SK-N-SH (cell line): ENCODE measurements around the gene MTCL1.

Experiments used
- CTCF ChIP-seq: fragments of 200-600 bp; sonication (generic); IDR thresholded peaks from 2 replicates; pipeline ENCODE4 v1.6.1; 2017; ENCODE audit warnings: antibody characterized with exemption, mild to moderate bottlenecking, moderate library complexity
- MAX ChIP-seq: IDR thresholded peaks from 2 replicates; pipeline ENCODE4 v1.4.0; 2012; ENCODE audit warnings: low read depth
- TAF1 ChIP-seq: IDR thresholded peaks from 2 replicates; pipeline ENCODE4 v1.6.1; 2012; ENCODE audit warnings: low read depth, mild to moderate bottlenecking, low read length, moderate library complexity, borderline replicate concordance
- ZBTB33 ChIP-seq: IDR thresholded peaks from 2 replicates; pipeline ENCODE4 v1.4.0; 2012; ENCODE audit warnings: low read depth, borderline replicate concordance

GRCh38 chr18:8851659-8852058 is 146.3 kb downstream of the MTCL1 start:
- TF ChIP-seq CTCF (no peak), ZBTB33 (no peak), MAX (no peak), TAF1 (no peak)
